HL-60 (cell line): ENCODE data around the gene INSC.

Experiments used
- CTCF ChIP-seq: IDR thresholded peaks from one replicate; pipeline ENCODE4 v1.5.1; 2011; ENCODE audit warnings: low read length, control low read depth, inconsistent platforms; ENCODE audit not compliant: insufficient read depth
- GABPA ChIP-seq: IDR thresholded peaks from 2 replicates; pipeline ENCODE4 v1.6.1; 2012; ENCODE audit warnings: low read depth
- REST ChIP-seq: IDR thresholded peaks from 2 replicates; pipeline ENCODE4 v1.6.1; 2012; ENCODE audit warnings: low read depth; ENCODE audit not compliant: insufficient replicate concordance
- SPI1 ChIP-seq: IDR thresholded peaks from 2 replicates; pipeline ENCODE4 v1.6.1; 2012; ENCODE audit warnings: low read depth, mild to moderate bottlenecking, borderline replicate concordance

- no peak for TF ChIP-seq CTCF
- no peak for TF ChIP-seq REST
- TF ChIP-seq SPI1, result no peak
- TF ChIP-seq GABPA, result no peak
Observed at GRCh38 chr11:15295695-15296094, 181.0 kb downstream of the INSC start.
